IMR-90 (cell line): ENCODE results near the gene TGFBI. TPM values are rescaled to one million over a fixed set of nuclear protein-coding genes. Genes with fewer than 3 reads are reported as not detected.

Experiments used
- ATAC-seq: fragments of 200-7000 bp; cut with Tn5 transposase; 2 replicates; pipeline ENCODE4 v1.9.1; 2020; ENCODE audit warnings: low read depth, mild to moderate bottlenecking, moderate library complexity
- BruUV-seq: library from RNA; stranded (reverse); fragments of 400-500 nt; replicated peaks from 2 replicates; lab custom pipeline; 2021; lab: Mats Ljungman, UMichigan
- CTCF ChIA-PET: fragments of 300-600 bp; formaldehyde crosslinking; extraction: SDS; loops from one replicate; lab custom pipeline; 2021; ENCODE audit warnings: antibody characterized with exemption; lab: Yijun Ruan, JAX
- POLR2A ChIA-PET: fragments of 300-600 bp; sonication (Branson Sonifier 250); formaldehyde crosslinking; loops from one replicate; lab custom pipeline; 2022; ENCODE audit warnings: antibody characterized with exemption; ENCODE audit not compliant: unreplicated experiment; lab: Charles Lee
- DNase-seq: peaks from one replicate; pipeline ENCODE4 v3.0.0; 2013
- H2AFZ ChIP-seq: replicated peaks from 2 replicates; pipeline ENCODE3; 2013; ENCODE audit warnings: low read length, mild to moderate bottlenecking; ENCODE audit not compliant: poor library complexity
- H2AK5ac ChIP-seq: 2 replicates; pipeline ENCODE4 v1.6.1; 2013; ENCODE audit warnings: low read depth, low read length, inconsistent platforms
- H2AK9ac ChIP-seq: replicated peaks from 2 replicates; pipeline ENCODE3; 2013; ENCODE audit warnings: mild to moderate bottlenecking, low read depth, low read length, moderate library complexity; ENCODE audit not compliant: poor library complexity
- H2BK120ac ChIP-seq: 2 replicates; pipeline ENCODE4 v1.6.1; 2013; ENCODE audit warnings: low read depth, low read length, inconsistent platforms
- H2BK15ac ChIP-seq: 3 replicates; pipeline ENCODE4 v1.6.1; 2013; ENCODE audit warnings: low read depth, low read length, inconsistent platforms
- H2BK20ac ChIP-seq: 2 replicates; pipeline ENCODE4 v1.6.1; 2013; ENCODE audit warnings: low read depth, mild to moderate bottlenecking, inconsistent platforms, low read length, moderate library complexity
- H2BK5ac ChIP-seq: 2 replicates; pipeline ENCODE4 v1.6.1; 2013; ENCODE audit warnings: mild to moderate bottlenecking, low read depth, low read length, inconsistent platforms; ENCODE audit not compliant: poor library complexity, severe bottlenecking
- H3K14ac ChIP-seq: replicated peaks from 2 replicates; pipeline ENCODE4 v1.6.1; 2013; ENCODE audit warnings: low read depth, low read length, inconsistent platforms
- H3K18ac ChIP-seq: 2 replicates; pipeline ENCODE4 v1.6.1; 2013; ENCODE audit warnings: low read depth, low read length, control low read depth
- H3K23ac ChIP-seq: 2 replicates; pipeline ENCODE4 v1.6.1; 2013; ENCODE audit warnings: low read depth, low read length, inconsistent platforms
- H3K27ac ChIP-seq: 2 replicates; pipeline ENCODE4 v1.5.1; 2013; ENCODE audit warnings: mild to moderate bottlenecking, control low read depth, low read length; ENCODE audit not compliant: insufficient read depth
- H3K27me3 ChIP-seq: 2 replicates; pipeline ENCODE4 v1.6.1; 2013; ENCODE audit warnings: low read length; ENCODE audit not compliant: control insufficient read depth, insufficient read depth
- H3K36me3 ChIP-seq: 2 replicates; pipeline ENCODE4 v1.6.1; 2013; ENCODE audit warnings: low read length, mixed read lengths; ENCODE audit not compliant: control insufficient read depth, insufficient read depth
- H3K4ac ChIP-seq: 2 replicates; pipeline ENCODE4 v1.6.1; 2013; ENCODE audit warnings: low read depth, low read length, inconsistent platforms
- H3K4me1 ChIP-seq: 2 replicates; pipeline ENCODE4 v1.6.1; 2013; ENCODE audit warnings: low read length, mixed read lengths; ENCODE audit not compliant: control insufficient read depth, insufficient read depth
- H3K4me2 ChIP-seq: 2 replicates; pipeline ENCODE4 v1.6.1; 2013; ENCODE audit warnings: low read depth, mild to moderate bottlenecking, control low read depth, low read length, moderate library complexity
- H3K4me3 ChIP-seq: 2 replicates; pipeline ENCODE4 v1.5.1; 2013; ENCODE audit warnings: low read depth, mild to moderate bottlenecking, control low read depth, low read length, moderate library complexity; ENCODE audit not compliant: insufficient read depth
- H3K56ac ChIP-seq: 2 replicates; pipeline ENCODE4 v1.6.1; 2013; ENCODE audit warnings: low read length, inconsistent platforms; ENCODE audit not compliant: insufficient read depth; ENCODE audit errors: extremely low read depth
- H3K79me1 ChIP-seq, 2 experiments: 2 replicates each; pipeline ENCODE4 v1.6.1; 2013; ENCODE audit warnings: low read length in 2 of 2, inconsistent platforms in 1 of 2, low read depth in 1 of 2
- H3K9ac ChIP-seq: 2 replicates; pipeline ENCODE4 v1.6.1; 2013; ENCODE audit warnings: low read depth, low read length, control low read depth
- H3K9me1 ChIP-seq: 2 replicates; pipeline ENCODE4 v1.6.1; 2013; ENCODE audit warnings: low read length, inconsistent platforms; ENCODE audit not compliant: insufficient read depth
- H3K9me3 ChIP-seq: 2 replicates; pipeline ENCODE4 v1.6.1; 2013; ENCODE audit warnings: low read length; ENCODE audit not compliant: control insufficient read depth, insufficient read depth
- H4K20me1 ChIP-seq: 2 replicates; pipeline ENCODE4 v1.6.1; 2013; ENCODE audit warnings: low read length, inconsistent platforms; ENCODE audit not compliant: insufficient read depth
- H4K5ac ChIP-seq: 2 replicates; pipeline ENCODE4 v1.6.1; 2013; ENCODE audit warnings: mild to moderate bottlenecking, low read depth, low read length, control low read depth
- H4K8ac ChIP-seq, 2 experiments: 2 replicates each; pipeline ENCODE4 v1.6.1; 2013; ENCODE audit warnings: low read depth in 2 of 2, low read length in 2 of 2, control low read depth in 1 of 2, inconsistent platforms in 1 of 2
- H4K91ac ChIP-seq: 2 replicates; pipeline ENCODE4 v1.6.1; 2013; ENCODE audit warnings: low read depth, low read length, inconsistent platforms; ENCODE audit not compliant: insufficient read depth
- CEBPB ChIP-seq: IDR thresholded peaks from 2 replicates; pipeline ENCODE4 v1.6.1; 2012; ENCODE audit warnings: low read depth, low read length, improper control_type of control experiment
- ELK1 ChIP-seq: fragments of 150-350 bp; IDR thresholded peaks from 2 replicates; pipeline ENCODE4 v1.6.1; 2016; ENCODE audit warnings: low read depth, mild to moderate bottlenecking, low read length, moderate library complexity, borderline replicate concordance
- MAZ ChIP-seq: IDR thresholded peaks from 2 replicates; pipeline ENCODE4 v1.6.1; 2012; ENCODE audit warnings: low read depth, mild to moderate bottlenecking, low read length, improper control_type of control experiment, moderate library complexity, borderline replicate concordance
- MXI1 ChIP-seq: IDR thresholded peaks from 2 replicates; pipeline ENCODE4 v1.6.1; 2012; ENCODE audit warnings: low read depth, mild to moderate bottlenecking, low read length, moderate library complexity, borderline replicate concordance
- SMC3 ChIP-seq: fragments of 150-350 bp; IDR thresholded peaks from 2 replicates; pipeline ENCODE4 v1.6.1; 2016; ENCODE audit warnings: low read depth, mild to moderate bottlenecking, antibody characterized with exemption, low read length, moderate library complexity
- WGBS, 2 experiments: methylation state at CpG; one replicate each; pipeline versions ENCODE4 v1.1.5 to v1.1.7; 2013; ENCODE audit warnings: missing lambda C conversion rate in 2 of 2; ENCODE audit not compliant: insufficient read length in 1 of 2; ENCODE audit errors: extremely low coverage in 2 of 2; 5-methylcytosine and 5-hydroxymethylcytosine counted together
- dilution Hi-C: fragments of 300-500 bp; cut with HindIII; formaldehyde crosslinking; loops from one replicate; pipeline ENCODE4 v1.14.3; 2018; ENCODE audit warnings: low sequenced_read_pairs; ENCODE audit not compliant: unreplicated experiment
- in situ Hi-C: fragments of 300-500 bp; cut with MboI; formaldehyde crosslinking; loops from 3 replicates; pipeline ENCODE4 v1.14.3; 2019; ENCODE audit warnings: low sequenced_read_pairs, inconsistent platforms, mixed read lengths
- intact Hi-C: fragments of 100-400 bp; cut with micrococcal nuclease; formaldehyde crosslinking; loops from 2 replicates; pipeline ENCODE4 v1.10.0; 2022
- polyA plus RNA-seq, 3 experiments: library from polyadenylated mRNA; depleted of rRNA; stranded (reverse); fragments of >200 nt; gene quantifications; 2 replicates each; pipeline ENCODE4 v1.2.3, GENCODE V29; 2012; ENCODE audit warnings: low replicate concordance in 1 of 3
- total RNA-seq: library from RNA; depleted of rRNA; stranded (reverse); fragments of >200 nt; gene quantifications from 2 replicates; pipeline ENCODE4 v1.2.3, GENCODE V29; 2012

Gene TGFBI
- total and polyA plus RNA-seq, 2 of the 4 experiments (the other 2 are of a cell fraction), result 618 to 1,551 TPM

DNA sequence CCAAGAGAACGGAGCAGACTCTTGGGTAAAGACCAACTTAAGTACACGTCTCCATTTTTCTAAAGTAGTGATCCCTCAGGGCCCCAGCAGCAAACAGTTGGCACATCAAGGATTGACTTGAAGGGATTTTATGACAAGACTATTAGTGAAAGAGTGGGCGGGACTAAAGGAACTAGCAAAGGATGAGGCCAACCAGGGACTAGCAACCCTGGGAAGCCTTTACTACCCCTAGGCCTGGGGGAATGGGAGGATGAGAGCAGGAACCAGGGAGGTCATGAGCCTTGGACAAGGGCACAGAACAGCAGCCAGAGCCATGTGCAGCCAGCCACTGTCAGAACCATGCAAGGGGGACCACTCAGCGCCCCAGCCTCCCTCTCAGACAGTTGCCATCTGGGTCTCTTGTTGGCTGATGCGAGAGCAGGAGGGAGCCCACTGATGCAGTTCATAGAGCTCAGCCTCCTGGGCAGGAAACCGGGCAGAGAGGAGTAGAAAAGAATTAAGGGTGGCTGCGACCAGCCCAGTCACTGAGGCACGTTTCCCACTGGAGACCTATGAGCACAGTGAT is 28.1 kb downstream of the TGFBI start:
- Histone ChIP-seq H3K4me3 (no peak overlapping the region), H3K9me1 (peaks cover 47% of the 10 kb centered on the region), H2AK5ac (peak overlapping the region; percentile 97), H2BK15ac (peak overlapping the region; percentile 23; the same call in 2 of the 3 replicates), H3K14ac (peak overlapping the region; percentile 82), H3K9ac (peak overlapping the region; percentile 65), H4K8ac (peak overlapping the region; percentile 88 to 92), H4K91ac (peak overlapping the region; percentile 86), H4K5ac (peak overlapping the region; percentile 91), H3K36me3 (peaks cover 75% of the 10 kb centered on the region), H2BK20ac (peak overlapping the region; percentile 95), H3K4me2 (peak overlapping the region; percentile 0), H3K56ac (peak overlapping the region; percentile 76), H3K18ac (peak overlapping the region; percentile 62), H3K4ac (peak overlapping the region; percentile 98), H3K4me1 (peaks cover 55% of the 10 kb centered on the region), H2BK5ac (peak overlapping the region; percentile 92), H3K79me1 (peaks cover 19 to 45% of the 10 kb centered on the region in 2 experiments; a peak in 3 of 4 replicates), H2BK120ac (peak overlapping the region; percentile 92), H3K23ac (peak overlapping the region; percentile 83), H3K27ac (peak overlapping the region; percentile 87), H3K9me3 (no peaks in the 10 kb centered on the region), H2AFZ (no peak overlapping the region), H2AK9ac (peak overlapping the region; percentile 60), H4K20me1 (peaks cover 14% of the 10 kb centered on the region), H3K27me3 (no peaks in the 10 kb centered on the region)
- ATAC-seq (no peak), DNase-seq (no peak)
- no TSS peak for BruUV-seq
- intact Hi-C loops, result no loop called here
- CTCF ChIA-PET, result interaction anchor here (1.4 to 1.6 kb wide), 2 partner anchors 28 to 109 kb away, joined by 3 to 4 read pairs; partner anchors contain the start of gene TGFBI
- in situ Hi-C loops, result no loop called here
- dilution Hi-C loops, result no loop called here
- POLR2A ChIA-PET, result interaction anchor here (0.6 to 0.7 kb wide), 2 partner anchors 10 to 62 kb away, joined by 3 to 6 read pairs; no protein-coding TSS in a partner anchor
- no peak for TF ChIP-seq ELK1
- TF ChIP-seq MXI1, result no peak
- no peak for TF ChIP-seq MAZ
- no peak for TF ChIP-seq CEBPB
- TF ChIP-seq SMC3, result no peak
- WGBS, 2 experiments, result no CpG with 5 or more reads among the region's 8 CpGs
